Upper lobe of left lung (tissue), 4 donors: ENCODE measurements around the gene TRIM56.

ENCODE experiments used
- CTCF ChIP-seq, 6 experiments: fragments of 450-650 bp in 4 of 6; fragments of 200-600 bp in 2 of 6; sonication (generic) in 2 of 6; IDR thresholded peaks; one replicate each; pipeline ENCODE4 v1.5.1; 2016 to 2019; ENCODE audit warnings: antibody characterized with exemption in 6 of 6
- POLR2A ChIP-seq, 4 donors: fragments of 450-650 bp; IDR thresholded peaks; one replicate each; pipeline ENCODE4 v1.5.1; 2016 to 2017; ENCODE audit warnings: antibody characterized with exemption in 4 of 4, mild to moderate bottlenecking in 2 of 4
- POLR2AphosphoS5 ChIP-seq, 2 donors: sonication (generic); formaldehyde crosslinking; IDR thresholded peaks; one replicate each; pipeline ENCODE4 v1.5.1; 2017; ENCODE audit warnings: antibody characterized with exemption in 2 of 2

DNA sequence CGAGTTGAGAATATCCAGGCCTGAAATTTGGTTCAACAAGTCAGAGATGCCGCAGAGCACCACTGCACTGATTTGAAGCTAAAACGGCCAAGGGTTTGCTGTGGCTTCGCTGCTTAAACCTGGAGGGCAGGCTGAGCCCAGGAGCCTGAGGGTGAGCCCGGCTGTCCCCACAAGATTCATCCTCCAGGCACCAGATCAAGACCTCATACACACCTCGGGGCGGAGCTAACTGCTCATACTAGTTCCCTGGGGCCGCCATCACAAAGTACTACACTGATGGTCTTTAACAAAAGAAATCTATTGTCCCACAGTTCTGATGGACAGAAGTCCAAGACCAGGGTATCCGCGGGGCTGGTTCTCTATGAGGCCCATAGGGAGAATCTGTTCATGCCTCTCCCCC, 16.9 kb upstream of the TRIM56 start:
- TF ChIP-seq CTCF (IDR thresholded peaks at IDR 0.05) (no peak), POLR2AphosphoS5 (IDR thresholded peaks at IDR 0.05) (no peak), POLR2A (IDR thresholded peaks at IDR 0.05) (no peak)
